IMR-90 (cell line): ENCODE results near the gene SPAG16.

Source experiments
- CEBPB ChIP-seq: IDR thresholded peaks from 2 replicates; pipeline ENCODE4 v1.6.1; 2012; ENCODE audit warnings: low read depth, low read length, improper control_type of control experiment
- CTCF ChIP-seq: conservative IDR thresholded peaks from 2 replicates; pipeline ENCODE4 v1.5.1; 2012; ENCODE audit warnings: mild to moderate bottlenecking, low read depth, low read length, improper control_type of control experiment
- FOS ChIP-seq: fragments of 150-350 bp; IDR thresholded peaks from 2 replicates; pipeline ENCODE4 v1.6.1; 2016; ENCODE audit warnings: low read depth, low read length
- MAFK ChIP-seq: IDR thresholded peaks from 2 replicates; pipeline ENCODE4 v1.6.1; 2012; ENCODE audit warnings: low read depth, low read length, improper control_type of control experiment
- MAZ ChIP-seq: IDR thresholded peaks from 2 replicates; pipeline ENCODE4 v1.6.1; 2012; ENCODE audit warnings: low read depth, mild to moderate bottlenecking, low read length, improper control_type of control experiment, moderate library complexity, borderline replicate concordance
- MXI1 ChIP-seq: IDR thresholded peaks from 2 replicates; pipeline ENCODE4 v1.6.1; 2012; ENCODE audit warnings: low read depth, mild to moderate bottlenecking, low read length, moderate library complexity, borderline replicate concordance
- NFE2L2 ChIP-seq: fragments of 150-350 bp; IDR thresholded peaks from 2 replicates; pipeline ENCODE4 v1.6.1; 2016; ENCODE audit warnings: low read depth, mild to moderate bottlenecking, low read length
- POLR2A ChIP-seq: IDR thresholded peaks from 2 replicates; pipeline ENCODE4 v1.6.1; 2012; ENCODE audit warnings: mild to moderate bottlenecking, low read depth, low read length
- RAD21 ChIP-seq: IDR thresholded peaks from 2 replicates; pipeline ENCODE4 v1.6.1; 2012; ENCODE audit warnings: low read length, improper control_type of control experiment
- RFX5 ChIP-seq: IDR thresholded peaks from 2 replicates; pipeline ENCODE4 v1.8.0; 2012; ENCODE audit warnings: low read depth, mild to moderate bottlenecking, low read length, moderate library complexity
- SMC3 ChIP-seq: fragments of 150-350 bp; IDR thresholded peaks from 2 replicates; pipeline ENCODE4 v1.6.1; 2016; ENCODE audit warnings: low read depth, mild to moderate bottlenecking, antibody characterized with exemption, low read length, moderate library complexity
- USF2 ChIP-seq: fragments of 150-350 bp; IDR thresholded peaks from 2 replicates; pipeline ENCODE4 v1.6.1; 2017; ENCODE audit warnings: mild to moderate bottlenecking, antibody characterized with exemption, low read length, low read depth

- TF ChIP-seq CTCF (no peak), POLR2A (no peak), SMC3 (no peak), MAFK (no peak), RFX5 (no peak), MXI1 (no peak), NFE2L2 (no peak), RAD21 (no peak), USF2 (no peak), FOS (no peak), CEBPB (no peak), MAZ (no peak)
These were observed 36.7 kb upstream of the SPAG16 start for GRCh38 chr2:213247566-213247965.
